Common myeloid progenitor, CD34-positive (primary cell): ENCODE results near the gene SMOC2.
"Not testable (repeated sequence)": the region's sequence is repeated elsewhere in the genome, so short reads cannot be mapped to it uniquely, and the experiment has no call there.

Experiments
- CTCF ChIA-PET: fragments of 350-600 bp; sonication (Branson Sonifier 250); formaldehyde crosslinking; loops from one replicate; lab custom pipeline; 2021; ENCODE audit warnings: antibody characterized with exemption; lab: Charles Lee
- POLR2A ChIA-PET: fragments of 350-600 bp; sonication (Branson Sonifier 250); formaldehyde crosslinking; loops from one replicate; lab custom pipeline; 2021; ENCODE audit warnings: antibody characterized with exemption; lab: Charles Lee
- DNase-seq, 3 donors: peaks; one replicate each; pipeline versions ENCODE4 v3.0.0 to v3.0.0-alpha.2; 2013
- H3K27ac ChIP-seq, 2 experiments: 1 replicate in 1 of 2; 2 replicates in 1 of 2; pipeline ENCODE4 v1.7.0; 2013; ENCODE audit warnings: inconsistent platforms in 2 of 2, low read length in 2 of 2, mild to moderate bottlenecking in 2 of 2, low read depth in 1 of 2, moderate library complexity in 1 of 2; ENCODE audit not compliant: severe bottlenecking in 2 of 2, insufficient read depth in 1 of 2, poor library complexity in 1 of 2
- H3K27me3 ChIP-seq, 5 experiments: replicated peaks in 2 of 5; 1 replicate in 3 of 5; 2 replicates in 2 of 5; pipeline versions ENCODE4 v1.6.1 to v1.7.0; 2013; ENCODE audit warnings: low read length in 4 of 5, mild to moderate bottlenecking in 2 of 5, moderate library complexity in 2 of 5, inconsistent platforms in 1 of 5; ENCODE audit not compliant: insufficient read depth in 5 of 5, control insufficient read depth in 4 of 5
- H3K36me3 ChIP-seq, 4 experiments: 1 replicate in 2 of 4; 2 replicates in 2 of 4; pipeline versions ENCODE4 v1.6.1 to v1.7.0; 2013; ENCODE audit warnings: low read length in 3 of 4, control low read depth in 1 of 4, mild to moderate bottlenecking in 1 of 4; ENCODE audit not compliant: control insufficient read depth in 4 of 4, insufficient read depth in 4 of 4
- H3K4me1 ChIP-seq, 4 experiments: 1 replicate in 3 of 4; 2 replicates in 1 of 4; pipeline versions ENCODE4 v1.6.1 to v1.7.1; 2013; ENCODE audit warnings: low read length in 3 of 4, mild to moderate bottlenecking in 3 of 4, control low read depth in 1 of 4, inconsistent platforms in 1 of 4, moderate library complexity in 1 of 4; ENCODE audit not compliant: control insufficient read depth in 4 of 4, insufficient read depth in 4 of 4; ENCODE audit errors: control extremely low read depth in 1 of 4
- H3K4me3 ChIP-seq, 7 experiments: 1 replicate in 4 of 7; 2 replicates in 3 of 7; pipeline versions ENCODE4 v1.5.1 to v1.7.0; 2013; ENCODE audit warnings: mild to moderate bottlenecking in 7 of 7, low read length in 6 of 7, moderate library complexity in 6 of 7, inconsistent platforms in 2 of 7, low read depth in 2 of 7, control low read depth in 1 of 7; ENCODE audit not compliant: insufficient read depth in 4 of 7, control insufficient read depth in 1 of 7; ENCODE audit errors: extremely low read depth in 1 of 7
- H3K9me3 ChIP-seq, 5 experiments: 1 replicate in 4 of 5; 2 replicates in 1 of 5; pipeline versions ENCODE4 v1.6.1 to v1.7.1; 2013; ENCODE audit warnings: low read length in 4 of 5, mild to moderate bottlenecking in 2 of 5, inconsistent platforms in 1 of 5, low read depth in 1 of 5, moderate library complexity in 1 of 5; ENCODE audit not compliant: control insufficient read depth in 4 of 5, insufficient read depth in 2 of 5; ENCODE audit errors: control extremely low read depth in 1 of 5
- WGBS: methylation state at CpG from one replicate; pipeline ENCODE4 v1.1.5; 2013; ENCODE audit not compliant: insufficient coverage; 5-methylcytosine and 5-hydroxymethylcytosine counted together

Gene SMOC2

GRCh38 chr6:168692193-168692914, 251.4 kb downstream of the SMOC2 start:
- no peak for DNase-seq
- Histone ChIP-seq H3K4me3 (no peak overlapping the region), H3K9me3 (no peaks in the 10 kb centered on the region), H3K27ac (no peak overlapping the region), H3K4me1 (no peaks in the 10 kb centered on the region), H3K27me3 (peaks cover 0 to 3% (median 0%) of the 10 kb centered on the region in 5 experiments), H3K36me3 (no peaks in the 10 kb centered on the region)
- WGBS = 91% methylated on average over 28 of the region's 34 CpGs
- CTCF ChIA-PET = no interaction called here
- POLR2A ChIA-PET = no interaction called here

- H3K27ac ChIP-seq, H3K9me3 ChIP-seq, CTCF ChIA-PET, H3K36me3 ChIP-seq, POLR2A ChIA-PET, DNase-seq, H3K4me1 ChIP-seq, H3K4me3 ChIP-seq, H3K27me3 ChIP-seq: not testable (repeated sequence)
- no CpG with 5 or more reads among the region's 12 CpGs for WGBS
Measured at GRCh38 chr6:168692915-168693257, 251.9 kb downstream of the SMOC2 start.

GRCh38 chr6:168694797-168695196, 253.8 kb downstream of the SMOC2 start:
- H3K4me1 ChIP-seq, H3K27ac ChIP-seq, H3K4me3 ChIP-seq, H3K27me3 ChIP-seq, CTCF ChIA-PET, H3K36me3 ChIP-seq, POLR2A ChIA-PET, DNase-seq, H3K9me3 ChIP-seq: not testable (repeated sequence)
- WGBS = no CpG with 5 or more reads among the region's 15 CpGs

GRCh38 chr6:168695701-168696100, 254.7 kb downstream of the SMOC2 start:
- ChIA-PET CTCF (no interaction called here), POLR2A (no interaction called here)
- H3K9me3 ChIP-seq = no peaks in the 10 kb centered on the region
- DNase-seq = no peak
- H3K27me3 ChIP-seq = no peaks in the 10 kb centered on the region
- no peak overlapping the region for H3K4me3 ChIP-seq
- 50% methylated on average over 1 of the region's 4 CpGs for WGBS
- H3K27ac ChIP-seq = no peak overlapping the region
- no peaks in the 10 kb centered on the region for H3K4me1 ChIP-seq
- H3K36me3 ChIP-seq = no peaks in the 10 kb centered on the region

GRCh38 chr6:168698923-168699322, 257.9 kb downstream of the SMOC2 start:
- ChIA-PET POLR2A (no interaction called here), CTCF (no interaction called here)
- Histone ChIP-seq H3K27me3 (no peaks in the 10 kb centered on the region), H3K4me3 (no peak overlapping the region), H3K4me1 (no peaks in the 10 kb centered on the region), H3K36me3 (no peaks in the 10 kb centered on the region), H3K9me3 (no peaks in the 10 kb centered on the region), H3K27ac (no peak overlapping the region)
- no peak for DNase-seq
- WGBS = 93% methylated on average over 5 of the region's 5 CpGs

- H3K4me3 ChIP-seq = no peak overlapping the region
- POLR2A ChIA-PET = no interaction called here
- no peak for DNase-seq
- H3K36me3 ChIP-seq = no peaks in the 10 kb centered on the region
- H3K27ac ChIP-seq = no peak overlapping the region
- H3K4me1 ChIP-seq = no peaks in the 10 kb centered on the region
- H3K9me3 ChIP-seq = no peaks in the 10 kb centered on the region
- 85% methylated on average over 14 of the region's 15 CpGs for WGBS
- CTCF ChIA-PET = no interaction called here
- H3K27me3 ChIP-seq = peaks cover 0 to 3% (median 0%) of the 10 kb centered on the region in 5 experiments
Measured at GRCh38 chr6:168699631-168700295, 258.8 kb downstream of the SMOC2 start.

- Histone ChIP-seq H3K4me3 (no peak overlapping the region), H3K27me3 (peaks cover 0 to 3% (median 0%) of the 10 kb centered on the region in 5 experiments), H3K4me1 (no peaks in the 10 kb centered on the region), H3K36me3 (no peaks in the 10 kb centered on the region), H3K27ac (no peak overlapping the region), H3K9me3 (no peaks in the 10 kb centered on the region)
- 100% methylated on average over 5 of the region's 8 CpGs for WGBS
- POLR2A ChIA-PET = no interaction called here
- CTCF ChIA-PET = no interaction called here
- DNase-seq = no peak
Measured at GRCh38 chr6:168700880-168701279, 259.9 kb downstream of the SMOC2 start.
